WTC11 (cell line): ENCODE data around the gene UBTD1.

Experiments
- CREB1 ChIP-seq: sonication (generic); formaldehyde crosslinking; IDR thresholded peaks from 2 replicates; pipeline ENCODE4 v1.8.0; 2023; ENCODE audit warnings: mild to moderate bottlenecking, missing genetic modification reagents
- MLX ChIP-seq: sonication (generic); formaldehyde crosslinking; IDR thresholded peaks from 2 replicates; pipeline ENCODE4 v1.8.1; 2023; ENCODE audit warnings: mild to moderate bottlenecking, missing genetic modification reagents, moderate library complexity
- NR1H2 ChIP-seq: sonication (generic); formaldehyde crosslinking; IDR thresholded peaks from 2 replicates; pipeline ENCODE4 v1.9.0; 2021; ENCODE audit warnings: mild to moderate bottlenecking, moderate library complexity, missing genetic modification reagents
- TF ChIP-seq, protein P1 (sequence below): fragments of 200-600 bp; IDR thresholded peaks from 2 replicates; pipeline ENCODE4 v1.8.0; 2022; ENCODE audit warnings: antibody characterized with exemption
- TF ChIP-seq, protein P2 (sequence below): sonication (generic); formaldehyde crosslinking; IDR thresholded peaks from 2 replicates; pipeline ENCODE4 v1.8.0; 2022; ENCODE audit warnings: mild to moderate bottlenecking, missing genetic modification reagents
- TF ChIP-seq, protein P3 (sequence below): sonication (generic); formaldehyde crosslinking; IDR thresholded peaks from 2 replicates; pipeline ENCODE4 v1.8.0; 2022; ENCODE audit warnings: mild to moderate bottlenecking, missing genetic modification reagents
- TF ChIP-seq, protein P4 (sequence below): sonication (generic); formaldehyde crosslinking; IDR thresholded peaks from 2 replicates; pipeline ENCODE4 v1.8.1; 2022; ENCODE audit warnings: low read depth, missing genetic modification reagents, borderline replicate concordance
- TF ChIP-seq, protein P5 (sequence below): sonication (generic); formaldehyde crosslinking; IDR thresholded peaks from 2 replicates; pipeline ENCODE4 v1.8.1; 2023; ENCODE audit warnings: mild to moderate bottlenecking, missing genetic modification reagents, moderate library complexity

GRCh38 chr10:97456034-97456685 lies 42.6 kb upstream of the UBTD1 start:
- TF ChIP-seq, protein P1, sequence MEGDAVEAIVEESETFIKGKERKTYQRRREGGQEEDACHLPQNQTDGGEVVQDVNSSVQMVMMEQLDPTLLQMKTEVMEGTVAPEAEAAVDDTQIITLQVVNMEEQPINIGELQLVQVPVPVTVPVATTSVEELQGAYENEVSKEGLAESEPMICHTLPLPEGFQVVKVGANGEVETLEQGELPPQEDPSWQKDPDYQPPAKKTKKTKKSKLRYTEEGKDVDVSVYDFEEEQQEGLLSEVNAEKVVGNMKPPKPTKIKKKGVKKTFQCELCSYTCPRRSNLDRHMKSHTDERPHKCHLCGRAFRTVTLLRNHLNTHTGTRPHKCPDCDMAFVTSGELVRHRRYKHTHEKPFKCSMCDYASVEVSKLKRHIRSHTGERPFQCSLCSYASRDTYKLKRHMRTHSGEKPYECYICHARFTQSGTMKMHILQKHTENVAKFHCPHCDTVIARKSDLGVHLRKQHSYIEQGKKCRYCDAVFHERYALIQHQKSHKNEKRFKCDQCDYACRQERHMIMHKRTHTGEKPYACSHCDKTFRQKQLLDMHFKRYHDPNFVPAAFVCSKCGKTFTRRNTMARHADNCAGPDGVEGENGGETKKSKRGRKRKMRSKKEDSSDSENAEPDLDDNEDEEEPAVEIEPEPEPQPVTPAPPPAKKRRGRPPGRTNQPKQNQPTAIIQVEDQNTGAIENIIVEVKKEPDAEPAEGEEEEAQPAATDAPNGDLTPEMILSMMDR, result no peak
- TF ChIP-seq, protein P2, sequence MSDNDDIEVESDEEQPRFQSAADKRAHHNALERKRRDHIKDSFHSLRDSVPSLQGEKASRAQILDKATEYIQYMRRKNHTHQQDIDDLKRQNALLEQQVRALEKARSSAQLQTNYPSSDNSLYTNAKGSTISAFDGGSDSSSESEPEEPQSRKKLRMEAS, result no peak
- TF ChIP-seq, protein P3, sequence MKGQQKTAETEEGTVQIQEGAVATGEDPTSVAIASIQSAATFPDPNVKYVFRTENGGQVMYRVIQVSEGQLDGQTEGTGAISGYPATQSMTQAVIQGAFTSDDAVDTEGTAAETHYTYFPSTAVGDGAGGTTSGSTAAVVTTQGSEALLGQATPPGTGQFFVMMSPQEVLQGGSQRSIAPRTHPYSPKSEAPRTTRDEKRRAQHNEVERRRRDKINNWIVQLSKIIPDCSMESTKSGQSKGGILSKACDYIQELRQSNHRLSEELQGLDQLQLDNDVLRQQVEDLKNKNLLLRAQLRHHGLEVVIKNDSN (CRISPR knock-in tag), result no peak
- TF ChIP-seq, protein P4, sequence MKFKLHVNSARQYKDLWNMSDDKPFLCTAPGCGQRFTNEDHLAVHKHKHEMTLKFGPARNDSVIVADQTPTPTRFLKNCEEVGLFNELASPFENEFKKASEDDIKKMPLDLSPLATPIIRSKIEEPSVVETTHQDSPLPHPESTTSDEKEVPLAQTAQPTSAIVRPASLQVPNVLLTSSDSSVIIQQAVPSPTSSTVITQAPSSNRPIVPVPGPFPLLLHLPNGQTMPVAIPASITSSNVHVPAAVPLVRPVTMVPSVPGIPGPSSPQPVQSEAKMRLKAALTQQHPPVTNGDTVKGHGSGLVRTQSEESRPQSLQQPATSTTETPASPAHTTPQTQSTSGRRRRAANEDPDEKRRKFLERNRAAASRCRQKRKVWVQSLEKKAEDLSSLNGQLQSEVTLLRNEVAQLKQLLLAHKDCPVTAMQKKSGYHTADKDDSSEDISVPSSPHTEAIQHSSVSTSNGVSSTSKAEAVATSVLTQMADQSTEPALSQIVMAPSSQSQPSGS (CRISPR knock-in tag), result no peak
- TF ChIP-seq CREB1 (CRISPR knock-in tag) (no peak), NR1H2 (CRISPR knock-in tag) (no peak), MLX (CRISPR knock-in tag) (no peak)
- TF ChIP-seq, protein P5, sequence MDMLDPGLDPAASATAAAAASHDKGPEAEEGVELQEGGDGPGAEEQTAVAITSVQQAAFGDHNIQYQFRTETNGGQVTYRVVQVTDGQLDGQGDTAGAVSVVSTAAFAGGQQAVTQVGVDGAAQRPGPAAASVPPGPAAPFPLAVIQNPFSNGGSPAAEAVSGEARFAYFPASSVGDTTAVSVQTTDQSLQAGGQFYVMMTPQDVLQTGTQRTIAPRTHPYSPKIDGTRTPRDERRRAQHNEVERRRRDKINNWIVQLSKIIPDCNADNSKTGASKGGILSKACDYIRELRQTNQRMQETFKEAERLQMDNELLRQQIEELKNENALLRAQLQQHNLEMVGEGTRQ, result no peak
